Endothelial cell of umbilical vein (primary cell): Measurements from ENCODE around the gene FAM186B. TPM values are rescaled to one million over a fixed set of nuclear protein-coding genes. Genes with fewer than 3 reads are reported as not detected.

Experiments
- BruUV-seq: library from RNA; stranded (reverse); fragments of 400-500 nt; replicated peaks from 2 replicates; lab custom pipeline; 2021; lab: Mats Ljungman, UMichigan
- CTCF ChIA-PET: fragments of 300-600, 350-600 bp; sonication (Branson Sonifier 250); formaldehyde crosslinking; loops from one replicate; lab custom pipeline; 2021; ENCODE audit warnings: antibody characterized with exemption, inconsistent platforms; lab: Charles Lee
- POLR2A ChIA-PET: fragments of 300-600, 350-600 bp; sonication (Branson Sonifier 250); formaldehyde crosslinking; loops from one replicate; lab custom pipeline; 2021; ENCODE audit warnings: antibody characterized with exemption, inconsistent platforms; lab: Charles Lee
- DNase-seq: peaks from one replicate; pipeline ENCODE4 v3.0.0-alpha.2; 2011; ENCODE audit warnings: low read depth, low spot score
- FAIRE-seq: peaks from 2 replicates; lab custom pipeline; 2011; peaks lifted over from hg19 to GRCh38; lab: Jason Lieb, UNC
- H2AFZ ChIP-seq: 2 replicates; pipeline ENCODE4 v1.6.0; 2012; ENCODE audit warnings: low read depth, low read length, control low read depth, inconsistent platforms
- H3K27ac ChIP-seq: 2 replicates; pipeline ENCODE4 v1.5.1; 2011; ENCODE audit warnings: low read depth, mild to moderate bottlenecking, control low read depth, low read length, moderate library complexity; ENCODE audit not compliant: insufficient read depth
- H3K27me3 ChIP-seq, 2 experiments: 2 replicates each; pipeline versions ENCODE4 v1.6.0 to v1.6.1; 2011; ENCODE audit warnings: low read length in 2 of 2, mixed read lengths in 1 of 2; ENCODE audit not compliant: control insufficient read depth in 2 of 2, insufficient read depth in 2 of 2
- H3K36me3 ChIP-seq, 2 experiments: 2 replicates in 1 of 2; 3 replicates in 1 of 2; pipeline ENCODE4 v1.5.1; 2011; ENCODE audit warnings: low read length in 2 of 2, mild to moderate bottlenecking in 1 of 2, moderate library complexity in 1 of 2; ENCODE audit not compliant: control insufficient read depth in 2 of 2, insufficient read depth in 2 of 2; ENCODE audit errors: extremely low read depth in 1 of 2
- H3K4me1 ChIP-seq: 3 replicates; pipeline ENCODE4 v1.5.1; 2011; ENCODE audit warnings: mild to moderate bottlenecking, low read length; ENCODE audit not compliant: control insufficient read depth, insufficient read depth; ENCODE audit errors: extremely low read depth
- H3K4me2 ChIP-seq: 2 replicates; pipeline ENCODE4 v1.6.1; 2011; ENCODE audit warnings: low read length, control low read depth, mixed read lengths; ENCODE audit not compliant: insufficient read depth
- H3K4me3 ChIP-seq, 3 experiments: fragments of 200-600 bp in 1 of 3; sonication (generic), shearing (Covaris generic) in 1 of 3; replicated peaks in 1 of 3; 2 replicates each; pipeline ENCODE4 v1.5.1; 2011 to 2016; ENCODE audit warnings: control low read depth in 3 of 3, low read length in 3 of 3, mild to moderate bottlenecking in 2 of 3, inconsistent platforms in 1 of 3, low read depth in 1 of 3, moderate library complexity in 1 of 3; ENCODE audit not compliant: insufficient read depth in 1 of 3
- H3K79me2 ChIP-seq: 2 replicates; pipeline ENCODE4 v1.6.0; 2012; ENCODE audit warnings: low read length, inconsistent platforms; ENCODE audit not compliant: control insufficient read depth, insufficient read depth
- H3K9ac ChIP-seq: replicated peaks from 2 replicates; pipeline ENCODE3; 2011; ENCODE audit warnings: low read length, control low read depth; ENCODE audit not compliant: insufficient read depth; ENCODE audit errors: extremely low read depth
- H3K9me1 ChIP-seq: replicated peaks from 3 replicates; pipeline ENCODE4 v1.6.0; 2011; ENCODE audit warnings: mild to moderate bottlenecking, low read length; ENCODE audit not compliant: control insufficient read depth, insufficient read depth; ENCODE audit errors: extremely low read depth
- H3K9me3 ChIP-seq: replicated peaks from 2 replicates; pipeline ENCODE4 v1.5.1; 2012; ENCODE audit warnings: low read length, inconsistent platforms; ENCODE audit not compliant: control insufficient read depth, insufficient read depth
- H4K20me1 ChIP-seq: replicated peaks from 2 replicates; pipeline ENCODE3; 2011; ENCODE audit warnings: mild to moderate bottlenecking, low read length; ENCODE audit not compliant: control insufficient read depth, insufficient read depth; ENCODE audit errors: extremely low read depth
- CTCF ChIP-seq, 2 donors: IDR thresholded peaks; 1 replicate in 1 of 2; 2 replicates in 1 of 2; pipeline ENCODE4 v1.5.1; 2011; ENCODE audit warnings: low read length in 2 of 2, mild to moderate bottlenecking in 2 of 2, moderate library complexity in 2 of 2, control low read depth in 1 of 2, inconsistent platforms in 1 of 2, low read depth in 1 of 2; ENCODE audit not compliant: insufficient read depth in 1 of 2; ENCODE audit errors: extremely low read depth in 1 of 2
- EZH2 ChIP-seq: IDR thresholded peaks from 2 replicates; pipeline ENCODE4 v1.6.1; 2012; ENCODE audit warnings: borderline replicate concordance, low read depth, mild to moderate bottlenecking, moderate library complexity, low read length, inconsistent platforms; ENCODE audit not compliant: severe bottlenecking
- FOS ChIP-seq: IDR thresholded peaks from 2 replicates; pipeline ENCODE4 v1.6.1; 2011; ENCODE audit warnings: mild to moderate bottlenecking, low read length, moderate library complexity, borderline replicate concordance; ENCODE audit not compliant: insufficient read depth
- GATA2 ChIP-seq: IDR thresholded peaks from 2 replicates; pipeline ENCODE4 v1.7.0; 2011; ENCODE audit warnings: low read depth, mild to moderate bottlenecking, moderate library complexity, mixed read lengths, low read length; ENCODE audit not compliant: insufficient read length, insufficient read depth
- JUN ChIP-seq: IDR thresholded peaks from 2 replicates; pipeline ENCODE4 v1.6.1; 2011; ENCODE audit warnings: borderline replicate concordance, low read depth; ENCODE audit not compliant: insufficient read length, insufficient read depth
- MAX ChIP-seq: IDR thresholded peaks from 2 replicates; pipeline ENCODE4 v1.6.1; 2011; ENCODE audit not compliant: insufficient read depth, insufficient read length
- MYC ChIP-seq: IDR thresholded peaks from one replicate; pipeline ENCODE4 v1.6.1; 2011; ENCODE audit warnings: mild to moderate bottlenecking, low read depth, low read length
- POLR2A ChIP-seq: IDR thresholded peaks from 2 replicates; pipeline ENCODE4 v1.6.1; 2012; ENCODE audit warnings: low read depth, mild to moderate bottlenecking, control low read depth, low read length
- POLR2AphosphoS5 ChIP-seq: IDR thresholded peaks from 2 replicates; pipeline ENCODE4 v1.6.1; 2012; ENCODE audit warnings: low read depth, mild to moderate bottlenecking, control low read depth, low read length, moderate library complexity; ENCODE audit not compliant: insufficient read depth
- dilution Hi-C: fragments of 300-500 bp; cut with MboI; formaldehyde crosslinking; loops from one replicate; pipeline ENCODE4 v1.15.0; 2019; ENCODE audit warnings: low sequenced_read_pairs; ENCODE audit not compliant: extremely low pct_ligation_motif_present
- intact Hi-C: fragments of 100-400 bp; cut with micrococcal nuclease; formaldehyde crosslinking; loops from one replicate; pipeline ENCODE4 v1.10.0; 2022
- polyA plus RNA-seq, 4 experiments: library from polyadenylated mRNA; depleted of rRNA in 3 of 4; stranded (reverse) in 3 of 4; unstranded in 1 of 4; fragments of >200 nt; gene quantifications; 2 replicates each; pipeline versions ENCODE4 v1.2.1 to v1.2.3, GENCODE V29; 2011 to 2012; ENCODE audit warnings: missing spikeins in 1 of 4
- total RNA-seq: library from RNA; stranded (reverse); gene quantifications from 2 replicates; pipeline ENCODE4 v1.2.3, GENCODE V29; 2021

Gene FAM186B
- total and polyA plus RNA-seq, 2 donors (not counting 3 experiments of a cell fraction or from before 2014, with no cell fraction given): 0.10 to 0.33 TPM

GRCh38 chr12:49549735-49550692, 55.4 kb downstream of the FAM186B start:
- no peaks in the 10 kb centered on the region for H3K9me3 ChIP-seq
- no peak overlapping the region for H3K27ac ChIP-seq
- CTCF ChIA-PET: interaction anchor here (0.8 to 6.9 kb wide), 7 partner anchors 32 to 227 kb away, joined by 3 to 44 read pairs (median 6); partner anchors contain the start of gene TROAP
- DNase-seq: no peak
- H3K79me2 ChIP-seq: no peaks in the 10 kb centered on the region
- TF ChIP-seq POLR2A (no peak), CTCF (IDR thresholded peaks at IDR 0.05; ENCODE audit: extremely low read depth in 1 of 2, insufficient read depth in 1 of 2, low read depth in 1 of 2, low read length in 2 of 2) (no peak), MYC (no peak), POLR2AphosphoS5 (no peak), JUN (no peak), EZH2 (no peak), MAX (no peak), GATA2 (no peak), FOS (no peak)
- FAIRE-seq: no peak
- H4K20me1 ChIP-seq: no peaks in the 10 kb centered on the region
- H3K4me2 ChIP-seq: no peak overlapping the region
- dilution Hi-C loops (no loop called here), intact Hi-C loops (no loop called here)
- POLR2A ChIA-PET: no interaction called here
- H3K4me3 ChIP-seq: no peak overlapping the region
- H2AFZ ChIP-seq: no peak overlapping the region
- H3K27me3 ChIP-seq: peaks cover 0 to 5% of the 10 kb centered on the region in 2 experiments
- no peaks in the 10 kb centered on the region for H3K36me3 ChIP-seq
- H3K9ac ChIP-seq: no peak overlapping the region
- H3K9me1 ChIP-seq: no peaks in the 10 kb centered on the region
- BruUV-seq: no TSS peak
- peaks cover 6% of the 10 kb centered on the region for H3K4me1 ChIP-seq
